CD4-positive, alpha-beta T cell (primary cell): ENCODE results near the gene MAP4. TPM values are rescaled to one million over a fixed set of nuclear protein-coding genes. Genes with fewer than 3 reads are reported as not detected.

ENCODE experiments used
- ATAC-seq: fragments of 200-7000 bp; cut with Tn5 transposase; one replicate; pipeline ENCODE4 v1.10.0; 2022; ENCODE audit warnings: mild to moderate bottlenecking; ENCODE audit not compliant: poor library complexity
- CTCF ChIA-PET: fragments of 350-600 bp; sonication (Branson Sonifier 250); formaldehyde crosslinking; loops from one replicate; lab custom pipeline; 2021; ENCODE audit warnings: antibody characterized with exemption, inconsistent platforms; lab: Charles Lee
- POLR2A ChIA-PET: fragments of 350-600 bp; sonication (Branson Sonifier 250); formaldehyde crosslinking; loops from one replicate; lab custom pipeline; 2021; ENCODE audit warnings: antibody characterized with exemption, inconsistent platforms; lab: Charles Lee
- DNase-seq, 14 experiments: peaks; one replicate each; pipeline ENCODE4 v3.0.0-alpha.2; 2013 to 2020; ENCODE audit warnings: mixed read lengths in 2 of 14
- H3K27ac ChIP-seq, 2 donors: one replicate each; pipeline versions ENCODE4 v1.5.1 to v1.7.0; 2013; ENCODE audit warnings: low read length in 2 of 2, low read depth in 1 of 2, mild to moderate bottlenecking in 1 of 2
- H3K27me3 ChIP-seq, 2 experiments: 1 replicate in 1 of 2; 2 replicates in 1 of 2; pipeline versions ENCODE4 v1.6.1 to v1.7.0; 2013; ENCODE audit warnings: low read length in 2 of 2, control low read depth in 1 of 2, mild to moderate bottlenecking in 1 of 2, moderate library complexity in 1 of 2; ENCODE audit not compliant: insufficient read depth in 2 of 2, control insufficient read depth in 1 of 2
- H3K36me3 ChIP-seq: one replicate; pipeline ENCODE4 v1.6.1; 2013; ENCODE audit warnings: low read length, control low read depth; ENCODE audit not compliant: insufficient read depth
- H3K4me1 ChIP-seq: one replicate; pipeline ENCODE4 v1.6.1; 2013; ENCODE audit warnings: low read length, control low read depth; ENCODE audit not compliant: insufficient read depth
- H3K4me3 ChIP-seq: one replicate; pipeline ENCODE4 v1.5.1; 2013; ENCODE audit warnings: mild to moderate bottlenecking, low read length, moderate library complexity
- H3K9me3 ChIP-seq, 2 experiments: 1 replicate in 1 of 2; 2 replicates in 1 of 2; pipeline versions ENCODE4 v1.6.1 to v1.7.0; 2013; ENCODE audit warnings: low read length in 2 of 2, mild to moderate bottlenecking in 2 of 2, control low read depth in 1 of 2, moderate library complexity in 1 of 2; ENCODE audit not compliant: control insufficient read depth in 1 of 2, insufficient read depth in 1 of 2
- H3K27ac Mint-ChIP-seq: one replicate; pipeline ENCODE4 v1.8.0; 2020; ENCODE audit warnings: mixed read lengths
- H3K27me3 Mint-ChIP-seq: one replicate; pipeline ENCODE4 v1.8.0; 2021; ENCODE audit warnings: mixed read lengths
- H3K36me3 Mint-ChIP-seq: one replicate; pipeline ENCODE4 v1.8.0; 2021; ENCODE audit warnings: low read depth, mixed read lengths
- H3K4me1 Mint-ChIP-seq: one replicate; pipeline ENCODE4 v1.8.0; 2021; ENCODE audit warnings: low read depth, mixed read lengths
- H3K4me3 Mint-ChIP-seq: one replicate; pipeline ENCODE4 v1.8.0; 2020; ENCODE audit warnings: mild to moderate bottlenecking, mixed read lengths
- H3K9me3 Mint-ChIP-seq: one replicate; pipeline ENCODE4 v1.8.0; 2020; ENCODE audit warnings: mixed read lengths
- intact Hi-C, 2 experiments: fragments of 100-400 bp; cut with DNase I in 1 of 2; cut with micrococcal nuclease in 1 of 2; formaldehyde crosslinking; loops; one replicate each; pipeline versions ENCODE4 v1.15.1 to v1.9.0; 2023 to 2025; cut with DNase I, micrococcal nuclease
- total RNA-seq, 174 experiments: library from RNA in 2 of 174; stranded (reverse) in 2 of 174; gene quantifications; one replicate each; pipeline ENCODE4 v1.2.3 and lab custom pipeline; 2021 to 2026
- TF ChIP-seq, protein P1 (sequence below): fragments of 200-600 bp; IDR thresholded peaks from one replicate; pipeline ENCODE4 v1.8.0; 2022; ENCODE audit warnings: antibody characterized with exemption, mild to moderate bottlenecking

Gene MAP4
- total RNA-seq, 2 experiments from 2014 or later = 42.2 to 42.6 TPM

DNA sequence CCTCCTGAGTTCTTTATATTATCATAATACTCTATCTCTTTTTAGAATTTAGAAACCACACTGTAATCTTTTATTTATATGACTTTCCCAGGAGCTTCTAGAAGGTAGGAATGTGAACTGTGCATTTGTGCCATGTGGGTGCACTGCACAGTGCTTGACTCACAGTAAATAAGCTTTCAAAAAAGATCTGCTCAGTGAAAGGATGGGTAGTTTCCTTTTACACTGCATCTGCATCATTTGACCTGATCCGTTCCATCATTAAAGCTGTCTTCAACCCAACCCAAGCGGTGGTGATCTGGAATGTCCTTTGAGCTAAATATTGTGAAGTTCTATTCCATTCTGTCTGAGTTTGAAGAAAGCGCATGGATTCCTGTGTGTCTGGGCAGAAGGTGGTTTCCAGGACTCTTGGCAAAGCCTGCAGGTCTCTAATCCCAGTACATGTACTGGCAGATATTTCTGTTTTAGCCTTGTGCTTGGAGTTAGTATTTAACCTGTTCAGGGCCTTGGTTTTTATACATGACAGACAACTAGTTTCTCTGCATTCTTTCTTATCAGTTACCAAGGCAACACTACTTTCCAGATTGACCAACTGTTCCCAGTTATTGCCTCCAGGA lies 116.6 kb downstream of the MAP4 start:
- Mint-ChIP-seq H3K9me3 (no peaks in the 10 kb centered on the region), H3K36me3 (peaks cover 12% of the 10 kb centered on the region), H3K27me3 (no peaks in the 10 kb centered on the region), H3K4me1 (peaks cover 29% of the 10 kb centered on the region), H3K27ac (no peak overlapping the region), H3K4me3 (no peak overlapping the region)
- H3K27me3 ChIP-seq = no peaks in the 10 kb centered on the region
- H3K36me3 ChIP-seq = peaks cover 13% of the 10 kb centered on the region
- intact Hi-C loops = no loop called here
- ATAC-seq (no peak), DNase-seq (no peak)
- POLR2A ChIA-PET = interaction anchor here (1.1 kb wide), 1 partner anchor 98 kb away, joined by 3 read pairs; no protein-coding TSS in a partner anchor
- no peak overlapping the region for H3K4me3 ChIP-seq
- H3K27ac ChIP-seq = no peak overlapping the region
- TF ChIP-seq, protein P1, sequence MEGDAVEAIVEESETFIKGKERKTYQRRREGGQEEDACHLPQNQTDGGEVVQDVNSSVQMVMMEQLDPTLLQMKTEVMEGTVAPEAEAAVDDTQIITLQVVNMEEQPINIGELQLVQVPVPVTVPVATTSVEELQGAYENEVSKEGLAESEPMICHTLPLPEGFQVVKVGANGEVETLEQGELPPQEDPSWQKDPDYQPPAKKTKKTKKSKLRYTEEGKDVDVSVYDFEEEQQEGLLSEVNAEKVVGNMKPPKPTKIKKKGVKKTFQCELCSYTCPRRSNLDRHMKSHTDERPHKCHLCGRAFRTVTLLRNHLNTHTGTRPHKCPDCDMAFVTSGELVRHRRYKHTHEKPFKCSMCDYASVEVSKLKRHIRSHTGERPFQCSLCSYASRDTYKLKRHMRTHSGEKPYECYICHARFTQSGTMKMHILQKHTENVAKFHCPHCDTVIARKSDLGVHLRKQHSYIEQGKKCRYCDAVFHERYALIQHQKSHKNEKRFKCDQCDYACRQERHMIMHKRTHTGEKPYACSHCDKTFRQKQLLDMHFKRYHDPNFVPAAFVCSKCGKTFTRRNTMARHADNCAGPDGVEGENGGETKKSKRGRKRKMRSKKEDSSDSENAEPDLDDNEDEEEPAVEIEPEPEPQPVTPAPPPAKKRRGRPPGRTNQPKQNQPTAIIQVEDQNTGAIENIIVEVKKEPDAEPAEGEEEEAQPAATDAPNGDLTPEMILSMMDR = no peak
- CTCF ChIA-PET = no interaction called here
- peaks cover 7% of the 10 kb centered on the region for H3K4me1 ChIP-seq
- H3K9me3 ChIP-seq = no peaks in the 10 kb centered on the region

DNA sequence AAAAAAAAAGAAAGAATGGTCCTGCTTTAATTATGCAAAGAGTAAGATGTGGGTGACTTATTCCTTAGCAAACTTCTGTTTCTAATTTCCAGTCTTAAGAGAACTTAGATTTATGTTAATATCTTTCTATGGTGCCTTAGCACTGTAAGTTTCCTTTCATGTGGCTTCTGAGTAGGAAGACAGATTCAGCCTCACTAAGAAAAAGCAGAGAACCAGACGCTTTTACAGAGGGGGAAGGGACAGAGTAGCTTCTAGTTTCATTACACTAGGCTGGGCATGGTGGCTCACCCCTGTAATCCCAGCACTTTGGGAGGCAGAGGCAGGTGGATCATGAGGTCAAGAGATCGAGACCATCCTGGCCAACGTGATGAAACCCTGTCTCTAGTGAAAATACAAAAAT lies 118.3 kb downstream of the MAP4 start:
- no peaks in the 10 kb centered on the region for H3K27me3 ChIP-seq
- Mint-ChIP-seq H3K9me3 (no peaks in the 10 kb centered on the region), H3K27me3 (no peaks in the 10 kb centered on the region), H3K27ac (no peak overlapping the region), H3K36me3 (peaks cover 13% of the 10 kb centered on the region), H3K4me3 (no peak overlapping the region), H3K4me1 (peaks cover 29% of the 10 kb centered on the region)
- DNase-seq (peak in 1 of 14 experiments; percentile 5), ATAC-seq (peak; percentile 78)
- TF ChIP-seq, protein P1 = no peak
- H3K4me1 ChIP-seq = peaks cover 7% of the 10 kb centered on the region
- peaks cover 13% of the 10 kb centered on the region for H3K36me3 ChIP-seq
- no peaks in the 10 kb centered on the region for H3K9me3 ChIP-seq
- no peak overlapping the region for H3K27ac ChIP-seq
- ChIA-PET POLR2A (no interaction called here), CTCF (no interaction called here)
- intact Hi-C loops = no loop called here
- H3K4me3 ChIP-seq = no peak overlapping the region

DNA sequence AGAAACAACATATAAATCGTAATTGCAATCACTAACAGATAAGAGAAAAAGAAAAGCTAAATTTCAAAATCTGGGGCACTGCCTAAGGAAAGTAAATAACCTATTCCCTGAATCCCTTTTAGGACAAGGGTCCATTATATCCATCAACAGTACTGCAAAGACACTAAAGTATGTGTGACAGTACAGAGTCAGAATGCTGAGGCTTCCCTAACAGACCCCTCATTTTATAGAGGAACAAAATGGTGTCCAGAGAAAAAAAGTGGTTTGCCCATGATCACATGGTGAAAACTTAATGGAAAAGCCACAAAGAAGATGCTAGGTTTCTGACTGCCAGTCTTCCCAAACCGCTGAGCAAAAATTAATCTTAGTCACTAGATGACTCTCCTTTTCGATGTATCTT lies 119.5 kb downstream of the MAP4 start:
- H3K9me3 Mint-ChIP-seq = no peaks in the 10 kb centered on the region
- intact Hi-C loops = no loop called here
- Histone ChIP-seq H3K4me1 (peaks cover 7% of the 10 kb centered on the region), H3K27me3 (no peaks in the 10 kb centered on the region), H3K27ac (no peak overlapping the region), H3K4me3 (no peak overlapping the region), H3K36me3 (peaks cover 17% of the 10 kb centered on the region), H3K9me3 (no peaks in the 10 kb centered on the region)
- ATAC-seq (no peak), DNase-seq (no peak)
- H3K27me3 Mint-ChIP-seq = no peaks in the 10 kb centered on the region
- H3K27ac Mint-ChIP-seq = no peak overlapping the region
- ChIA-PET POLR2A (no interaction called here), CTCF (no interaction called here)
- H3K4me3 Mint-ChIP-seq = no peak overlapping the region
- H3K36me3 Mint-ChIP-seq = peaks cover 25% of the 10 kb centered on the region
- H3K4me1 Mint-ChIP-seq = peaks cover 29% of the 10 kb centered on the region
- TF ChIP-seq, protein P1 = no peak
